ENCODE results near the gene GLYATL1. TPM values are rescaled to one million over a fixed set of nuclear protein-coding genes. Genes with fewer than 3 reads are reported as not detected.

Gene GLYATL1, protein sequence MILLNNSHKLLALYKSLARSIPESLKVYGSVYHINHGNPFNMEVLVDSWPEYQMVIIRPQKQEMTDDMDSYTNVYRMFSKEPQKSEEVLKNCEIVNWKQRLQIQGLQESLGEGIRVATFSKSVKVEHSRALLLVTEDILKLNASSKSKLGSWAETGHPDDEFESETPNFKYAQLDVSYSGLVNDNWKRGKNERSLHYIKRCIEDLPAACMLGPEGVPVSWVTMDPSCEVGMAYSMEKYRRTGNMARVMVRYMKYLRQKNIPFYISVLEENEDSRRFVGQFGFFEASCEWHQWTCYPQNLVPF
- total RNA-seq (1.3 and 1.8 TPM in 2 replicates), polyA plus RNA-seq (2.1 and 2.9 TPM in 2 replicates)

DNA sequence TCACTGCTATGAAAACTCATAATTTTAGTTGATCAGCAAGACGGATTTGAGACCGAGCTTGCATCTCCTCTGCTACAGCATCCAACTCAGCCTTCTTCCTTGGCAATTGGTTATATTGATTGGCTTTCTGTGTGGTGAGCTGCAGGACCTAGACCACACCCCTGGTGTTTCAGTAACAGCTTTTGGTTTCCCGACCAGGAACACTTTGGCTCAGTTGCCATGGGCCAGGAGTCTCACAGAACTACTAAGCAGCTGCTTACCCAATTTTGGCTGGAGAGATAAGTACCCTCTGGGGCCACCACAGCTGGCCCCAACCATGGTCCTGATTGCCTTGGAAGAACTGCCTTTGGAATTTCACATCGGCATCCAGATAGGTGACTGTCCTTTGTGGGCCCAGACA, at the start of gene GLYATL1:
TSS of gene GLYATL1 (plus strand) at position 212 of the 400 bp plus-strand sequence. CDS start 7,600 bp downstream, outside the sequence.
- H3K36me3 ChIP-seq: no peaks in the 10 kb centered on the region
- H3K4me1 ChIP-seq (ENCODE audit: low read depth): no peaks in the 10 kb centered on the region
- H3K27ac ChIP-seq: no peak within 1 kb of the TSS
- no peak within 1 kb of the TSS for H3K4me3 ChIP-seq
- DNase-seq (ENCODE audit: low read depth in 1 of 2, low spot score in 1 of 2): no peak
- no peaks in the 10 kb centered on the region for H3K27me3 ChIP-seq
- no peaks in the 10 kb centered on the region for H3K9me3 ChIP-seq (ENCODE audit: low read depth)
- TF ChIP-seq, protein P1, sequence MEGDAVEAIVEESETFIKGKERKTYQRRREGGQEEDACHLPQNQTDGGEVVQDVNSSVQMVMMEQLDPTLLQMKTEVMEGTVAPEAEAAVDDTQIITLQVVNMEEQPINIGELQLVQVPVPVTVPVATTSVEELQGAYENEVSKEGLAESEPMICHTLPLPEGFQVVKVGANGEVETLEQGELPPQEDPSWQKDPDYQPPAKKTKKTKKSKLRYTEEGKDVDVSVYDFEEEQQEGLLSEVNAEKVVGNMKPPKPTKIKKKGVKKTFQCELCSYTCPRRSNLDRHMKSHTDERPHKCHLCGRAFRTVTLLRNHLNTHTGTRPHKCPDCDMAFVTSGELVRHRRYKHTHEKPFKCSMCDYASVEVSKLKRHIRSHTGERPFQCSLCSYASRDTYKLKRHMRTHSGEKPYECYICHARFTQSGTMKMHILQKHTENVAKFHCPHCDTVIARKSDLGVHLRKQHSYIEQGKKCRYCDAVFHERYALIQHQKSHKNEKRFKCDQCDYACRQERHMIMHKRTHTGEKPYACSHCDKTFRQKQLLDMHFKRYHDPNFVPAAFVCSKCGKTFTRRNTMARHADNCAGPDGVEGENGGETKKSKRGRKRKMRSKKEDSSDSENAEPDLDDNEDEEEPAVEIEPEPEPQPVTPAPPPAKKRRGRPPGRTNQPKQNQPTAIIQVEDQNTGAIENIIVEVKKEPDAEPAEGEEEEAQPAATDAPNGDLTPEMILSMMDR (IDR thresholded peaks at IDR 0.05; ENCODE audit: low read depth, low read length): no peak

DNA sequence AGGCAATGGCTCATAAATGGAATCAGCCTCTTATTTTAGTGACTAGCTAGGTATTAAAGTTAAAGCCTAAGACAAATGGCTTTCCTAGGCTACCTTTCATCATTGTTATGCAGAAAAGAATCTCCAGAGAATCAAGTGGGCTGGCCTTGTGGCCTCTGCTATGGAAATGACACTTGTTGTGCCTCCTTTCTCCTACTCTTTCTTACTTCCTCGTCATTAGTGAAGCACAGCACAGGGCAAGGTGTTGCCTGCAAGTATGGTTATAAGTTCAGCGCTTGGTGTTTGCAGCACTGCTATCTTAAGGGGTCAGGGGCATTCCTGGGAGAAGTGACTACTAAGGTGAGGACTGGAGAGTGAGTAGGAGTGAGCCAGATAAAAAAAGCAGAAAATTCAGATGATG, 45.4 kb upstream of the GLYATL1 start:
- TF ChIP-seq, protein P1 (IDR thresholded peaks at IDR 0.05; ENCODE audit: low read depth, low read length): no peak
- Histone ChIP-seq H3K27me3 (no peaks in the 10 kb centered on the region), H3K4me3 (no peak overlapping the region), H3K9me3 (ENCODE audit: low read depth) (no peaks in the 10 kb centered on the region), H3K4me1 (ENCODE audit: low read depth) (no peaks in the 10 kb centered on the region), H3K27ac (no peak overlapping the region), H3K36me3 (no peaks in the 10 kb centered on the region)
- no peak for DNase-seq (ENCODE audit: low read depth in 1 of 2, low spot score in 1 of 2)

DNA sequence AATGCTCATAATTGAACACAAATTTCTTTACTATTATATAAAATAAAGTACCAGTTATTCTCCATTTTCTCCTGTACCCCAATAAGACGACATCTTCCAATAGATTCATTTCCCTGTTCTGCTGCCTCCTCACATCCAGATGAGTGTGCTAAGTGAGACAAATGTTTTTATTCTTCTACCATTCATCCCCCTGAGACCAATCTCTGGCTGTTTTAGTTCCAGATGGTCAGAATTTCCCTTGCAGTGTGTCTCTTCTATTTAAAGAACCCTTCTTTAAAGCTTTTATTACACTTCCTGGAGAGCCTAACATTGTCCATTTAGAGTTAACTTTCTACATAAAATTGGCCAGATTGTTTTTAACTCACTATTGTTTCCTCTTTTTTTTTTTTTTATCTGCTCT, 41.2 kb upstream of the GLYATL1 start:
- TF ChIP-seq, protein P1 (IDR thresholded peaks at IDR 0.05; ENCODE audit: low read depth, low read length): no peak
- peaks cover 12% of the 10 kb centered on the region for H3K27me3 ChIP-seq

DNA sequence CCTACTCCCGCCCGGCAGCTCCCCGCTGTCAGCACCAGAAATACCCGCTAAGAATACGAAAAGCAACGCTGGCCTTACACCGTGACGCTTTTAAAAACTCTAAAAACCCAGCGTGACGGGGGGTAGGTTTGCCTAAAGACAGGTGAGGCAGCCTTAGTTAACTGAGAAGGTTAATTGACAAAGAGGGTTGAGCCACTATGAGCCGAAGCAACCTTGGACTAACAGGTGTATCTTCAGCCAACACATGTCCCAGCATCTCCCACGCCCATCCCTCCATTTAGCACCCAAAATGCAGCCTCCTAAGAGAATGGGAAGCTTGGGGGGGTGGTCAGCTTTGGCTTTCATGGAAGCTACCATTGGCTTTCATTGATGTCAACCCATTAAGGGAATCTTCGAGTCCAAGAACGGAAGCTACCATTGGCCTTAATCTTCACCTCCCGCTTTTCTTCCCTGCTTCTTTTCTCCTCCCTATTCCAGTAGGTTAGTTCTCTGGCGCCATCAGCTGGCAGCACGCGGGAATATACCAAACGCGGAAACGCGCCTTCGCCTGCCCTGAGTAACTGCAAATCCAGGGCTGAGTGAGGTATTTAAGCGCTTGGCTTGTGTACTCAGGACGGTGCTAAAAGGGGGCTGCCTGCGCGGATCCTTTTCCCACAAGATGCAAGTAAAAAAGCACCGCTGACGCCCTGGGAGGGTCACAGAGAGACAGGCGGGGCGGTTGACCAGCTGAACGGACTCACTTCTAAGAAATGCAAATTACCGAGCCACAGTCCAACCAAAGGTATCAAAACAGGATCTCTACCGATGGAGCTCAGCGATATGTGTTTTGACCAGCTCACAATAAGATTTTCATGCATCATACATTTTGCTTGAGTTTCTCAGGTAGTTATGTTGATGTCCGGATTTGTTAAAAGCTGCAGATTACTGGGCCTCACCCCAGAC, 38.5 kb upstream of the GLYATL1 start:
- DNase-seq (ENCODE audit: low read depth in 1 of 2, low spot score in 1 of 2): peak; percentile 85 to 88
- H3K27ac ChIP-seq: no peak overlapping the region
- TF ChIP-seq, protein P1 (IDR thresholded peaks at IDR 0.05; ENCODE audit: low read depth, low read length): peak; percentile 76
- peaks cover 4% of the 10 kb centered on the region for H3K4me1 ChIP-seq (ENCODE audit: low read depth)
- H3K4me3 ChIP-seq: no peak overlapping the region
- no peaks in the 10 kb centered on the region for H3K9me3 ChIP-seq (ENCODE audit: low read depth)
- H3K27me3 ChIP-seq: peaks cover 36% of the 10 kb centered on the region
- H3K36me3 ChIP-seq: no peaks in the 10 kb centered on the region

More for the DNA sequence above, 41.2 kb upstream of the GLYATL1 start:
- no peak for DNase-seq (ENCODE audit: low read depth in 1 of 2, low spot score in 1 of 2)
- H3K27ac ChIP-seq: no peak overlapping the region
- peaks cover 4% of the 10 kb centered on the region for H3K4me1 ChIP-seq (ENCODE audit: low read depth)
- no peaks in the 10 kb centered on the region for H3K36me3 ChIP-seq
- H3K4me3 ChIP-seq: no peak overlapping the region
- no peaks in the 10 kb centered on the region for H3K9me3 ChIP-seq (ENCODE audit: low read depth)

DNA sequence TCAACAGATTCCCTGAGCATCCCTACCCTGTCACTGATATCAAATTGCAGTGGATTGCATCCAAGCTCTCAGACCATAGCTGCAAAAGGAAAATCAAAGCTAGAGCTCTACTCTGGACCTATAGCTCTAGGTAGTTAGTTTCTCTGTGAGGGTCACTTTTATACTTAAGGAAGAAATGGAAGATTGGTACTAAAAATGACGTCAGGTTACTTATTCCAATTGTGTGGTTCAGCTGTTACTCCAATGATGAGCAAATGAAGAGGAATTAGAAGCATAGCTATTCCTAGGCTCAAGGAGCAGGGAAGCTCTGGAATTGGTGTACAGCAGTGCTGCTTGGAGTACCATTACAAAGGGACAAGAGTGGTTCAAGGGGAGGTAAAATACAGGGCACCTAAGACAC, 36.4 kb upstream of the GLYATL1 start:
- no peak overlapping the region for H3K27ac ChIP-seq
- TF ChIP-seq, protein P1 (IDR thresholded peaks at IDR 0.05; ENCODE audit: low read depth, low read length): no peak
- no peak overlapping the region for H3K4me3 ChIP-seq
- no peaks in the 10 kb centered on the region for H3K36me3 ChIP-seq
- no peaks in the 10 kb centered on the region for H3K9me3 ChIP-seq (ENCODE audit: low read depth)
- H3K4me1 ChIP-seq (ENCODE audit: low read depth): peaks cover 4% of the 10 kb centered on the region
- no peak for DNase-seq (ENCODE audit: low read depth in 1 of 2, low spot score in 1 of 2)
- H3K27me3 ChIP-seq: peaks cover 58% of the 10 kb centered on the region
